ENCODE measurements around the gene NELFCD. TPM values are rescaled to one million over a fixed set of nuclear protein-coding genes. Genes with fewer than 3 reads are reported as not detected.
"Not testable (repeated sequence)": the region's sequence is repeated elsewhere in the genome, so short reads cannot be mapped to it uniquely, and the experiment has no call there.

Gene NELFCD
- total RNA-seq, 4 donors from 2014 or later: 45.9 to 90.0 (median 63.4) TPM

GRCh38 chr20:58956078-58956477 is 25.0 kb upstream of the NELFCD start:
- 85% methylated on average over 8 of the region's 8 CpGs for WGBS
- Histone ChIP-seq H3K27ac (no peak overlapping the region), H3K4me3 (no peak overlapping the region), H3K4me1 (no peaks in the 10 kb centered on the region), H3K27me3 (no peaks in the 10 kb centered on the region), H3K36me3 (no peaks in the 10 kb centered on the region), H3K9me3 (no peaks in the 10 kb centered on the region)
- TF ChIP-seq POLR2AphosphoS5 (IDR thresholded peaks at IDR 0.05): no peak
- TF ChIP-seq EP300 (IDR thresholded peaks at IDR 0.05): no peak
- no peak for TF ChIP-seq CTCF (IDR thresholded peaks at IDR 0.05)
- no peak for TF ChIP-seq POLR2A (IDR thresholded peaks at IDR 0.05)
- DNase-seq (ENCODE audit: low spot score in 2 of 2): no peak

- H3K9me3 ChIP-seq: no peaks in the 10 kb centered on the region
- no peak for DNase-seq (ENCODE audit: low spot score in 2 of 2)
- TF ChIP-seq POLR2AphosphoS5 (IDR thresholded peaks at IDR 0.05) (no peak), EP300 (IDR thresholded peaks at IDR 0.05) (no peak), CTCF (IDR thresholded peaks at IDR 0.05) (no peak), POLR2A (IDR thresholded peaks at IDR 0.05) (no peak)
- no peaks in the 10 kb centered on the region for H3K36me3 ChIP-seq
- peaks cover 3% of the 10 kb centered on the region for H3K27me3 ChIP-seq
- no peak overlapping the region for H3K27ac ChIP-seq
- 75% methylated on average over 6 of the region's 6 CpGs for WGBS
- H3K4me1 ChIP-seq: no peaks in the 10 kb centered on the region
- H3K4me3 ChIP-seq: no peak overlapping the region
Observed at GRCh38 chr20:58959652-58960051, 21.4 kb upstream of the NELFCD start.

GRCh38 chr20:58963060-58963584 is 17.9 kb upstream of the NELFCD start:
- Histone ChIP-seq H3K36me3 (no peaks in the 10 kb centered on the region), H3K4me1 (no peaks in the 10 kb centered on the region), H3K27ac (no peak overlapping the region), H3K9me3 (no peaks in the 10 kb centered on the region), H3K27me3 (peaks cover 3% of the 10 kb centered on the region), H3K4me3 (no peak overlapping the region)
- no peak for DNase-seq (ENCODE audit: low spot score in 2 of 2)
- WGBS: 54% methylated on average over 8 of the region's 8 CpGs
- TF ChIP-seq EP300 (IDR thresholded peaks at IDR 0.05) (no peak), CTCF (IDR thresholded peaks at IDR 0.05) (no peak), POLR2AphosphoS5 (IDR thresholded peaks at IDR 0.05) (no peak), POLR2A (IDR thresholded peaks at IDR 0.05) (no peak)

- H3K36me3 ChIP-seq, H3K27ac ChIP-seq, H3K27me3 ChIP-seq, H3K4me1 ChIP-seq, H3K9me3 ChIP-seq, H3K4me3 ChIP-seq: not testable (repeated sequence)
- 90% methylated on average over 5 of the region's 5 CpGs for WGBS
- DNase-seq (ENCODE audit: low spot score in 2 of 2): peak in 1 of 2 donors; percentile 12
Observed at GRCh38 chr20:58963922-58964321, 17.1 kb upstream of the NELFCD start.

GRCh38 chr20:58965270-58966064 is 15.6 kb upstream of the NELFCD start:
- no peak overlapping the region for H3K4me3 ChIP-seq
- TF ChIP-seq CTCF (IDR thresholded peaks at IDR 0.05) (no peak), POLR2A (IDR thresholded peaks at IDR 0.05) (no peak), POLR2AphosphoS5 (IDR thresholded peaks at IDR 0.05) (no peak), EP300 (IDR thresholded peaks at IDR 0.05) (no peak)
- no peaks in the 10 kb centered on the region for H3K4me1 ChIP-seq
- no peak overlapping the region for H3K27ac ChIP-seq
- peaks cover 3% of the 10 kb centered on the region for H3K27me3 ChIP-seq
- 75% methylated on average over 11 of the region's 14 CpGs for WGBS
- DNase-seq (ENCODE audit: low spot score in 2 of 2): peak in 1 of 2 donors; percentile 48
- H3K36me3 ChIP-seq: no peaks in the 10 kb centered on the region
- H3K9me3 ChIP-seq: peaks cover 2% of the 10 kb centered on the region

Data from suprapubic skin (tissue), 4 donors.